ENCODE results near the gene MALRD1.

The MALRD1 gene

DNA sequence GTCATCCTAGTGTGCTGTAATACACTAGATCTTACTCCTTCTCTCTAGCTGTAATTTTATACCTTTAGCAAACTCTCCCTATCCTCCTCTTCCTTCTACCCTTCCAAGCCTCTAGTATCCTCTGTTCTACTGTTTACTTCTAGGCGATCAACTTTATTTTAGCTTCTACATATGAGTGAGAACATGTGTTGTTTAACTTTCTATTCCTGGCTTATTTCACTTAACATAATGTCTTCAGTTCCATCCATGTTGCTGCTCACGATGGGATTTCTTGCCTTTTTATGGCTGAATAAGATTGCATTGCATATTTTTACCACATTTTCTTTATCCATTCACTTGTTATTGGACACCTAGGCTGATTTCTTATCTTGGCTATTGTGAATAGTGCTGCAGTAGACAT, 318.6 kb downstream of the MALRD1 start:
- no peak for DNase-seq (ENCODE audit: low read depth in 3 of 3)

DNA sequence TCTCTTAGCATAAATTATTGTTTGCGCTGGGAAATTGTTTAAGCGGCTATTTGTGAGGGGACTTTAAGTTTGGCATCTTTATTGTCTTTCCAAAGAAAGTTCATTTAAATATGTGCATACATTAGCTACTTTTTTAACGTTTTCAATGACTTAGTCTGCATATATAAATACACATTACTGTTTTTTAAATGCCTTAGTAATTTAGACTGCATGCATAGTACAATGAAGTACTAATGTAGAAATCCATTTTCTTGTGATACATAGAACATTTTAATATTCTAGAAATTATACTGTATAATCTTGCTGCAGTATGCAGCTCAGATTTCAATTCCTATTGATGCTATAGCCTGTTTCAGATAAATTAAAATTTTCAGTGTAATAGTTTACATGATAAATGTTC, 325.4 kb downstream of the MALRD1 start:
- no peak for DNase-seq (ENCODE audit: low read depth in 3 of 3)

DNA sequence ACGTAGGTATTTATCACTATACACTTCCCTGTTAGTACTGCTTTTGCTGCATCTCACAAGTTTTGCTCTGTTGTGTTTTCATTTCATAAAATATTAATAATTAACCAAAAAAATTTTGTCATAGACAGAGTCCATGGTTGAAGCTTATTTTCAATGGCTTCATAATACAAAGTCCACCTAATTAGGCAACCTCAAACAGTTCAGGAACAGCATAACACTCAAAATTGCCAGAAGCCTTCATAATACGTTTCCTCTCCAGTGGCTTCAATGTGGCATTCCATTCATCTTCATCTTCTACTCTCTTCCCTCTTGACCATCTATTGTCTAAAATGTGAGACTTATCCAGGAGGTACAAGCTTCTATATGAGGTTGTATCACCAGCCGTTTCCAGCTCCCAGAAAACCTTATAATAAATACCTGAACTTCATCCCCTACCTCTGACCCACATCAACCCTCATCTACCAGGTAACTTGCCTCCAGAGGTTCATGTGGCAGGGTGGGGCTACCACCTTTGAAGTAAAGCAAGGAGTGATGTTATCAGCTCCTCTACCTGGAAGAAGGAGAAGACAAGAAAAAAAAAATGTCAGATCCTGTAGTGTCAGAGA, 337.3 kb downstream of the MALRD1 start:
- no peak for DNase-seq (ENCODE audit: low read depth in 3 of 3)

DNA sequence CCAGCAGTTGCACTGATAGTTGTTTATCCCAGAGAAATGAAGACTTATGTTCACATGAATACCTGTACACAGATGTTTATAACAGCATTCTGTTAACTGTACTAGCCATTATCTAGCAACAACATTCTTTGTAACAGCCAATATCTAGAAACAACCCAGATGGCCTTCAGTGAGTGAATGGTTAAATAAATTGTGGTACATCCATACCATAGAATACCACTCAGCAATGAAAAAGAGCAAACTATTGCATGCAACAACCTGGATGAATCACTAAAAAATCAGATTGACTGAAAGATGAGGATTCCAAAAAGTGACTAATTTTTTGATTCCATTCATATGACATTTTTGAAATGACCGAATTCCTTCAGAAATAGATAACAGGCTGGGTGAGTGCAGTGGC, 360.3 kb downstream of the MALRD1 start:
- DNase-seq (ENCODE audit: low read depth in 3 of 3): no peak

DNA sequence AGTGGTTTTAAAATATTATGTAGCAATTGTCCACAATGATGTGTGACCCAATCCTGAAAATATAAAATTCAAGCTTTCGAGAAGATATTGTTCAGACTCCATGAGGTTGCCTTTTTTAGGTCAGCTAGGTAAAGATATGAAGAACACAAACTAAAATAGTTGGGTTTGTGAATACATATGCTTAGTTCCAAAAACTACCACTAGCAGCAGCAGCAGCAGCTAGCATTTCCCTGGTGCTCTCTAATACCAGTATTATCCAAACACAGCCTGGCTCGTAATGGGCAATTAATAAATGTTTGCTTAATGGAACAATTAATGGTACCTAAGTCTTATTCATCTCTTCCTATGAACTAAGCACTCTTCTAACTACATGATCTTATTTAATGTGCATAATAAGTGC, 362.5 kb downstream of the MALRD1 start:
- no peak for DNase-seq (ENCODE audit: low read depth in 3 of 3)

DNA sequence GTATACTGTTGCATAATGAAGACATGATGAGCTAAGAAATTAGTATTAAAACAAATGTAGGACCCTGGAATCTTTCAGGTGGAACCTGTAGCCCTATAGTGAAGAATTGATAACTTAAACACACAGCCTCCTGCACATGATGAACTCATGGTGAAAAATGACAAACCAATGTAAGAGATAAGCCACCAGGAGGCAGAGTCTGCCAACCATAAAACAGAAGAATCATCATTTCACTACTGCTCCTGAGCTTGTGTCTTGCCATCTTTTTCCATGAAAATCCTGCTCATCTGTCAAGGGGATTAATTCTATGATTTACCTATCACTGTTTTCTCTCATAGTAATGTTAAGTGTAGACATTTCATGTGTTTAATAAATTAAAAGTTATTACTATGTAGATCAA, 363.9 kb downstream of the MALRD1 start:
- no peak for DNase-seq (ENCODE audit: low read depth in 3 of 3)

DNA sequence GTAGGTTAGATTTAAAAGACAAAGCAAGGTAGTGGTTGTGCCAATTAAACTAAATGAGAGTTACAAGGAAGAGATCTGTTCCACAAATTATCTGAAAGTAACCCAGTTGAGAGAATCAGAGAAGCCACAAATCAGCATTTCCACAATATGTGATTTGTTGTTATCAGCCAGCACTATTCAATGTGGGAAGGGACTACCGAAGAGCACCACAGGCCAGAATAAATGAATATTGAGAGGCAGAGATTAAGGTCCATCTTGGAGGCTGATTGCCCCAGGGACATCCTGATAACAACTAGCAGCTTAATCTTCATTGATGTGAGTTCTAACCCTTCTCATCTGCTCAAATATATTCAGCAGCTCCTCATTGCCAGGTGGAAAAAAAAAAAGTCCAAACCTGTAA, 367.6 kb downstream of the MALRD1 start:
- no peak for DNase-seq (ENCODE audit: low read depth in 3 of 3)

DNA sequence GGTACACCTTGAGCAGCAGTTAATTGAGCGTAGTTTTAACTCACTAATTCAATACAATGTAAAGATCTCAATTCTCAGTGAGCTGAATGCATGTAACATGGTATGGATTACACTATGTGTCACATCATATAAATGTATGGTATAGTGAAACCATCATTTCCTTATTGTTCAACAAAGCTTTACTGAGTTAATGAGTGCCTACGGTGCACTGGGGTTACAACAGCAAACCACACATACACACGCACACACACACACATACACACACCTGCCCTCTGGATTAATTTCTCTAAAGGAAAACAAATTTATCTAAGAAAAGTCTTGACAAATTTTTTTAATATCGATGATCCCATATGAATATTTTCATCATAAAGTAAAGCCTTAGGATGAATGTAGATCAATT, 369.1 kb downstream of the MALRD1 start:
- DNase-seq (ENCODE audit: low read depth in 3 of 3): no peak

DNA sequence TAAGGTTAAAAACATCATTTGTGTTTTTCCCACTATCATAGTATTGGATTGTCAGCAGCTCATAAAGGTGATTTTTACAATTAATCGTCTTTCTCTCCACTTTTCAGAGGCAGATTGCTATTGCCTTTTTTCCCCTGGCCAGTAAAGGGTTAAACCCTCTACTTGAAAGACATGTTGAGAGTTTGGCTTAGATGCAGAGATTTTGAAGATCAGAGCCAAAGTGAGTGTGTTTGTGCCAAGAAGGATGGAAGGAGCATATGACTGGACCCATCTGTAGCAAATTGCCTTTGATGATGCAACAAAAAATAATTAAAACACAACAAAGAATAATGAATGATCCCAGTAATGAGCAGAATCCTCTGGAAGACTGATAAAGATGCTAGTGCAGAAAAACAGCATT, 373.1 kb downstream of the MALRD1 start:
- no peak for DNase-seq (ENCODE audit: low read depth in 3 of 3)

DNA sequence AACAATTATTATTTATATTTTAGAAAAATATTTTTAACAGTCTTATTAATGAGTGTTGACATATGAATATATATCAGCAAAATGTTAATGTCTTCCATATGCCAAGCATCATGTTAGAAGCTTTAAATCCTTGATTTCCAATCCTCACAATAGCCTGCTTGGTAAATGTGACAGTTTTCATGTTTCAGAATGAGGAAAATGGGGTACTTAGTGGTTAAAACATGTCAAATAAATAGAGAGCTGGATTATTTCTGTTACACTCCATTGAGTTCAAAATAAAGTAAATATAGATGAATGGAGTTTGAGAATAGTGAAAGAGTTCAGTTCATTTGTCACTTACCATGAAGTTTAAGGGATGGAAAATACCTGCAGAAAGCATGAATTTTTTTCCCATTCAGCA, 377.4 kb downstream of the MALRD1 start:
- DNase-seq (ENCODE audit: low read depth in 3 of 3): no peak

DNA sequence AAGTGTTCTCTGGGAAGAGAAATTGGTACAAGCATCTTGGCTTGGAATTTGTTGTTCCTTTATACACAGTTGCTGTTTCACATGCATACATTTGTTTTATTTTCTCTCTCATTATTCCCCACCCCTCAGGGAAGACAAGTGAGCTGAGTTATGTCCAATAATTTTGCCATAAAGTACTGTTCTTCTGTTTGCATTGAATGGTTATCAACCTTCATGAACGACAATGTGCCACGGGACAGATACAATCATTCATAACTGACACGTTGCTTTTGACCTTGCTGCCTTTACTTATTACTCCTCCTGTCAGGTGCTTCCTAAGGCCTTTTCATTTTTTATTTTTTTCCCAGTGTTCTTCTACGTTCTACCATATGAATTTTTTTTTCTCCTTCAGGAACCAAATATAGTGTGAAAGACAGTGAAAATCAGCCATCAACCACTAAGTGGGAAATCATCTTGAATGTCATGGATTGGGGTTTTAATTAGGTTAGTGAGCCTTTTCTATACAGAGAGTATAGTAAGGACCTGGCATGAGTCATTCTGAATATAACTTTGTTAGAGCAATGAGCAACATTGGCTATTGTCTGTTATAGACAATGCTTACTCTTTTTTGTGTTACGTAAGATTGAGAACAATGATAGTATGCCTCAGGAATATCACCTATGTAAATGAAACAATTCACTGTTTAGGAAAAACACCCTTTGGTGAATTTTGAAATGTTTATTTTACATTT, 383.2 kb downstream of the MALRD1 start:
- no peak for DNase-seq (ENCODE audit: low read depth in 3 of 3)

DNA sequence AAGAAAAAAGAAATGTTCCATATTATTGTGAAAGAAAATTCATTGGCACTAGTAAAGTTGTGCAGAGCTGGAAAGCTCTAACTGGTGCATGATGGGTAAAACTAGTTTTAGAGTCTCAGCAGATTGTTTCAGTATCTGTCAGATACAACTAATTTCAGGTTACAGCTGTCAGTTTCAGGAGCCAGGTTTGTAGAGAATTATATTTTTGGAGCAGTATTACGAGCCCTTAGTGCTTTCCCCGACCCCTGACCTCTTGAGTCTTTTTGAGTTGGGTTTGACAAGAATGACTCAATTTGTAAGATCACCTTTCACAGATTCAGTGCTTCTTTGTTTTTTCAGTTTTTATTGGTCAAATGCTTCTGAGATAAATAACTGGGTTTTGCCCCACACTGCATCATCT, 401.3 kb downstream of the MALRD1 start:
- no peak for DNase-seq (ENCODE audit: low read depth in 3 of 3)

DNA sequence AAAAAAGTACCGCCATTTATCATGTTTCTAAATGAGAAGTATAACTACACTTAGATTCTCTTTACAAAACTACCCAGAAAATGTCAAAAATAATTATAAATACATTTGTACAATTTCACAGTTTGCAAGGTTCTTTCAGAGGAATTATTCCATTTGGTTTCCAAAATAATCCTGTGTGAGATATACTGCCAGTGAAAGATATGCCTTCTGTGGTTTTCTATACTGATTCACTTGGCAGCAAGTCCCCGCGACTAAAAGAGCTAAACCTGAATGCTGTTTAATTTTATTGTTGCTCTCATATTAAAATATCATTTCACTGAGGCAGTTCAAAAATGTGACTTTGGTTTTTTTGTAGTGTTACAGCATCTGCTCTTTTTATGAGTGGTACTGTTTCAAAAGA, 402.8 kb downstream of the MALRD1 start:
- DNase-seq (ENCODE audit: low read depth in 3 of 3): no peak

DNA sequence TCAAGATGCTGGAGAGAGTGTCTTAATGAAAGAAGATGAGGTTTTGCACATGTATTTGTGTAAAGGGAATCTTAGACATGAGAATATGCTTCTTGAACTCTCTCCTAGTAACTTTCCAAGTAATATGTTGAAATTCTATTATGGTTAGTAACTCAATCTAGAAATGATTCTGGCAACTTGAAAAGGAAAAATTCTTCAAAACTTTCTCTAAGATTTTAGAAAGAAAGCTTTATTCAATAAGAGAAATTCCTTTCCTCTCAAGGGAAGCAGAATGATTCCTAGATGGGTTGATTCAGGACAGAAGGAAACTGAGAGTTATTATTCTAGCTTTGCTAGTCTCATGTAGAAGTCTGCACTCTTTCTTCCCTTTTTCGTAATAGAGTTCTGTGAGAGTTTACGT, 403.3 kb downstream of the MALRD1 start:
- DNase-seq (ENCODE audit: low read depth in 3 of 3): no peak

DNA sequence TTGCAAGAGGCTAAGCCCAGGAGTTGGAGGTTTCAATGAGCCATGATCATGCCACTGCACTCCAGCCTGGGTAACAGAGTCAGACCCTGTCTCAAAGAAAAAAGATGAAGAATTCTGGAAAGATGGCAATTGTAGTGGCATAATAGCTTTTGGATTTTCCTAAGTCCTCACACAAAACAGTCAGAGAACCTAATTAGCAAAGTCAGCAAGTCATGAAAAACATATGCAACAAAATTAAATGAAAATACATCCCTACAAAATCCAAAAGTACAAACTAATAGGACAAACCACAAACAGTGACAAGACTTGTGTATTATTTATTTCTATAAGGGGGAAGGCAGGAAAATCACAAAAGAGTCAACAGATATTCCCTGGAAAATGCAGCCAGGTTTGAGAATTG, 405.4 kb downstream of the MALRD1 start:
- no peak for DNase-seq (ENCODE audit: low read depth in 3 of 3)

DNA sequence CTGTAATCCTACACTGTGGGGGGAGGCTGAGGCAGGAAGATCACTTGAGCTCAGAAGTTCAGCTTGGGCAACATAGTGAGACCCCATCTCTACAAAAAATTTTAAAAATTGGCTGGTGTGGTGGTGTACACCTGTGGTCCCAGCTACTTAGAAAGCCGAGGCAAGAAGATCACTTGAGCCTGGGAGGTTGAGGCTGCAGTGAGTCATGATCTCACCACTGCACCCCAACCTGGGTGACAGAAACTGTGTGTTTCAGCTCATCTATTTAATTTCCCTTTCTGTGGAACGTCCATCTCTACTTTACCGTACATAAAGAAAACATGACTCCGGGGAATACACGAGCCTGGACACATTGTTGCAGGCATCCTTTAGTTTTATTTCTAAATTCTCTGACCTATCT, 413.0 kb downstream of the MALRD1 start:
- DNase-seq (ENCODE audit: low read depth in 3 of 3): no peak

DNA sequence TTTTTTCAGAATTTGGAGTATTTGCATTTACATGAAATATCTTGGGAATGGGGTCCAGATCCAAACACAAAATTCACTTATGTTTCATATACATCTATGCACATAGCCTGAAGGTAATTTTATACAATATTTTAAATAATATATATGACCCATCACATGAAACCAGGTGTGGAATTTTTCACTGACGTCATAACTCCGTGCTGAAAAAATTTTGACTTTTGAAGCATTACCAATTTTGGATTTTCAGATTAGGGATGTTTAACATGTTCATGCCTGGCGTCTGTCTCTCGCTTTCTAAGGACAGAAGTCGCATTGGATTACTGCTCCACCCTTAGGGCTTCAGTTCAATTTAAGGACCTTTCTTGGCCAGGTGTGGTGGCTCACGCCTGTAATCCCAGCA, 418.1 kb downstream of the MALRD1 start:
- no peak for DNase-seq (ENCODE audit: low read depth in 3 of 3)

DNA sequence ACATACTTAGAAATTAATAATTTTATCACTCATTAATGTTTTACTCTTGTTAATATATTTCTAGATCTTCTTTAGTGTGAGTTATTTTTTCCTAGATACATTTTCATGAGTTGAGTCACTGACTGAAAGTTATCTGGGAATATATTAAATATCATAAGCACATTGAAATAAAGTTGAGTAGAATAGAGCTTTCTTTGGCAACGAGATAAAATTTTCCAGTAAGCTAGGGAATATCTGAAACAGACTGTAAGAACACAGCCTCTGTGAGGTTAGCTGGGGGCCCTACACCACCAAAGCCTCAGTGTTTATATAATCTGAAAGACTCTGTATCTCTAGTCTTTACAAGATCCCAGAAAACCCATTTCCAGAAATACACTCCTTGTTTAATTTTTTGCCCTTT, 419.8 kb downstream of the MALRD1 start:
- no peak for DNase-seq (ENCODE audit: low read depth in 3 of 3)

DNA sequence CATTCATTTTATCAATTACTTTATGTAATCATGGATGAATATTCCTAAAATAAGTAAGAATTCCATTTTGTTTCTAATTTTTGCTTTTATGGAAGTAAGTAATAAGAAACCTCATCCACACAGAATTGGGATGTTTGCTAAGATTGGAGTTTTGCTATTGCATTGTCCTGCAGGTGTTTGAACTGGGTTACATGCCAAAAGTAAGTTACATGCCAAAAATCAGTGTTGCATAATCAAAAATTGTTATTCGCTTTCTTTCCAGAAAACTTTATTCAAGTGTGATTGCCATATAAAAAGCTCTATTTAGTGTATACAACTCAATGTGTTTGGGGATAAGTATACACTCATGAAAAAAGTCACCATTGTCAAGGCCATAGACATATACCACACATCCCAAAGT, 420.9 kb downstream of the MALRD1 start:
- no peak for DNase-seq (ENCODE audit: low read depth in 3 of 3)

DNA sequence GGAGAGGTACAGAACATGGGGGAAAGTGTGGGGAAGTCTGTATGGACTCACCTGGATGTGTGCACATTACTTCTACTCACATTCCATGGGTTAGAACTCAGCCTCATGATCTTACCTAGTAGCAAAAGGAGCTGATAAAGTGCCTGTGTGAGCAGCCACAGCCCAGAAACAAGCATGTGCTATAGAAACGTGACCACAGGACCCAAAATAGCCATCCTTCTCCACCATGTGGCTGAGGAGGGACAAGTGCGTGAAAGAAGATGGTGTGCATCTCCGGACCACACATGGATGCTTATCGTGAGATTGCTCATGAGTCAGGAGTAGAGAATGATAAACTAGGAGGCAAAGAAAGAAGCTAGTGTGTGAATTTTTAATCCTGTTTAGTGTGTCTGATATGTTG, 431.3 kb downstream of the MALRD1 start:
- DNase-seq (ENCODE audit: low read depth in 3 of 3): no peak

DNA sequence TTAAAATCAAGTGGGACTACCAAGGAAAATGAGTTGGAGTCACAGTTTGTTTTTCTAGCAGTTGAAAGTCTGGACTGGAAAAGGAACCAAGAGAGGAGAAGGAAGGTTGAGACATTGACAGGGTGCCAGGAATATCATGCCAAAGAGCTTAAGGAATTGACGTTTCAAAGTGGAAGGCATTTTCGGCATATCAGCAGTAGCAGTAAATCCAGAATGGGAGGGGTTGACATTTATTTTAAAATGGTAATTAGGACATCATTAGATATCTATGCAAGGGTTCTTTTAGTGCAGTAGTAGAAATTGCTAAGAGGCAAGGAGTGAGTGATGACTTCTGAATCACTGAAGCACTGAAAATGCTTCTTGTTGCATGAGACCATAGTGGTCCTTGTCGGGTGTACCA, 431.8 kb downstream of the MALRD1 start:
- DNase-seq (ENCODE audit: low read depth in 3 of 3): no peak

DNA sequence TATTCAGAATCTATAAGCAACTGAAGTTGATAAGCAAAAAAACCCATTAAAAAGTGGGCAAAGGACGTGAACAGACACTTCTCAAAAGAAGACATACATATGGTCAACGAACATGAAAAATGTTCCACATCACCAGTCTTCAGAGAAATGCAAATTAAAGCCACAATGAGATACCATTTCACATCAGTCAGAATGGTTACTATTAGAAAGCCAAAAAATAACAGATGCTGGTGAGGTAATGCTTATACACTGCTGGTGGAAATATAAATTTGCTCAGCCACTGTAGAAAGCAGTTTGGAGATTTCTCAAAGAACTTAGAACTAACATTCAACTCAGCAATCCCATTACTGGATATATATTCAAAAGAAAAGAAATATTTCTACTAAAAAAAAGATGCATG, 434.8 kb downstream of the MALRD1 start:
- no peak for DNase-seq (ENCODE audit: low read depth in 3 of 3)

DNA sequence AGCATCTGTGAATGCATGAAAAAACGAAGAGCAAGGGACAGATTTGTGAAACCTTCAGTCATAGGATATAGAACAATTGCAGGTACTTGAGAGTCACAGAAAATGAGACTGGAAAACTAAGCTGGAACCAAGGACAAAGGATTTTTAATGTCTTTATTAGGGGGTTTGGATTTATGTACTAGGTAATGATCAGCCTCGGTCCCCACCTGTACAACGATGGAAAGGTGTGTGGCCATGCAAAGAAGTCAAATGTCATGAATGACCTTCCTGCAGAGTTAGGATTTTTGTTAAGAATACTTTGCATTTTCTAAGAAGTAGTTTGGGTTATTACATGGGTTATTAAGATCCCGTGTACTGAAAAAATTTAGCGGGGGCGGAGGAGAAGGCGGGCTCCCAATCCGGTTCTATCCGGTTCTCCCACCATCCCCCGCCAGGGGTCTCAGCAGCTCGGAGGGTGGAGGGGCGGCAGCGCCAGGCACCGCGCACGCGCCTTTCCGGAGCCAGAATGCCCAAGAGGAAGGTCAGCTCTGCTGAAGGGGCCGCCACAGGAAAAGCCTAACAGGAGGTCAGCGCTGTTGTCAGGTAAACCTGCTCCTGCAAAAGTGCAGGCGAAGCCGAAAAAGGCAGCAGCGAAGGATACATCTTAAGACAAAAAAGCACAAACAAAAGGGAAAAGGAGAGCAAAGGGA, 440.1 kb downstream of the MALRD1 start:
- no peak for DNase-seq (ENCODE audit: low read depth in 3 of 3)
